A549 (cell line): Measurements from ENCODE around the gene AGAP3.

Experiments used
- CHD2 ChIP-seq: fragments of 150-350 bp; IDR thresholded peaks from 2 replicates; pipeline ENCODE4 v1.6.1; 2014; ENCODE audit warnings: low read length; ENCODE audit not compliant: partially characterized antibody
- CTCF ChIP-seq: fragments of >200 bp; sonication (Bioruptor Twin); formaldehyde crosslinking; IDR thresholded peaks from 3 replicates; pipeline ENCODE4 v1.5.1; 2016
- ESRRA ChIP-seq: fragments of 150-350 bp; IDR thresholded peaks from 2 replicates; pipeline ENCODE4 v1.6.1; 2014; ENCODE audit warnings: mild to moderate bottlenecking, low read length, borderline replicate concordance
- FOSL2 ChIP-seq, 2 experiments: fragments of 450-650 bp in 1 of 2; fragments of >200 bp in 1 of 2; sonication (Bioruptor Twin) in 1 of 2; formaldehyde crosslinking; IDR thresholded peaks; 2 replicates each; pipeline versions ENCODE4 v1.5.0 to v1.6.1; 2016 to 2020; ENCODE audit warnings: mild to moderate bottlenecking in 1 of 2, moderate library complexity in 1 of 2
- HDAC2 ChIP-seq: fragments of 200-600 bp; sonication (generic); IDR thresholded peaks from 2 replicates; pipeline ENCODE4 v1.6.1; 2016
- HEYL ChIP-seq: fragments of 250-450 bp; sonication (Bioruptor Pico); IDR thresholded peaks from 2 replicates; pipeline ENCODE4 v1.8.0; 2021; ENCODE audit warnings: mild to moderate bottlenecking, moderate library complexity
- HOXA7 ChIP-seq: fragments of 250-450 bp; sonication (Bioruptor Pico); IDR thresholded peaks from 2 replicates; pipeline ENCODE4 v1.5.0; 2020; ENCODE audit warnings: mild to moderate bottlenecking, moderate library complexity
- PBX3 ChIP-seq: IDR thresholded peaks from 2 replicates; pipeline ENCODE4 v1.6.1; 2012
- POLR2A ChIP-seq: IDR thresholded peaks from 2 replicates; pipeline ENCODE4 v1.6.1; 2012; ENCODE audit warnings: mild to moderate bottlenecking, low read length

DNA sequence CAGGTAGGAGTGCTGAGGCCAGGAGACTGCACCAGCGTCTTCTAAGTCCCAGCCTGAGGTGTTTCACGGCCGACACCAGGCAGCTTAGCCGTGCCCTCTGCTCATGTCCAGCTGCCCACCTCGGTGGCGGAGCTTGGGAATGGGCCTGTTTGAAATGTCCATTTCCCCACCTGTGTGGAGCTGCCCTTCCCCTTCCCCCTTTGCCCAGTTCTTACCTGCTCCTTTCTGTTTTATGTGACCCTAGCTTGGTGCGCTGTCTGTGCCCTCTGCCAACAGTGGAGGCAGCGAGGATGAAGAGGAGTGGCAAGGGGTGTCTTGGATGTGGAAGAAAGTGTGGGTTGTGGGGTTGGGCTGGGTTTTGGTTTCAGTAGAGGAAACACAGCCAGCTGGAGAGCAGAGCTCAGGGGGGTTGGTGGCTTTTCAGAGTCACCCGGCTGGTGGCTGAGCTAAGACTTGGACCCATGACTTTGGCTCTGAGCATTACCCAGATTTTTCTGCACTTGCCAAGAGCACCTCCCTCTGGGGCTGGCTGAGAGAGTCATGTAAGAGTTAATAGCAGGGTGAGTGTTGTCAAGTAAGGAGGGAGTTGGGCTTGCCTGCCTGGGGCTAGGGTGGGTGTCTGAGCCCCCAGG, 43.8 kb downstream of the AGAP3 start:
- no peak for TF ChIP-seq CTCF
- TF ChIP-seq ESRRA: no peak
- TF ChIP-seq HEYL (CRISPR knock-in tag): no peak
- no peak for TF ChIP-seq CHD2
- TF ChIP-seq FOSL2 (IDR thresholded peaks at IDR 0.05): no peak
- TF ChIP-seq FOSL2 (CRISPR knock-in tag; IDR thresholded peaks at IDR 0.05): no peak
- no peak for TF ChIP-seq POLR2A
- TF ChIP-seq HDAC2: no peak
- TF ChIP-seq HOXA7 (CRISPR knock-in tag): no peak
- no peak for TF ChIP-seq PBX3
